NCI-H510A treated with DMSO at 0.1 percent for 48 hours (cell line): ENCODE data around the gene FAM13B.

ENCODE experiments used
- DNase-seq: peaks from one replicate; lab custom pipeline; 2025; lab: John Stamatoyannopoulos, UW

Gene FAM13B

DNA sequence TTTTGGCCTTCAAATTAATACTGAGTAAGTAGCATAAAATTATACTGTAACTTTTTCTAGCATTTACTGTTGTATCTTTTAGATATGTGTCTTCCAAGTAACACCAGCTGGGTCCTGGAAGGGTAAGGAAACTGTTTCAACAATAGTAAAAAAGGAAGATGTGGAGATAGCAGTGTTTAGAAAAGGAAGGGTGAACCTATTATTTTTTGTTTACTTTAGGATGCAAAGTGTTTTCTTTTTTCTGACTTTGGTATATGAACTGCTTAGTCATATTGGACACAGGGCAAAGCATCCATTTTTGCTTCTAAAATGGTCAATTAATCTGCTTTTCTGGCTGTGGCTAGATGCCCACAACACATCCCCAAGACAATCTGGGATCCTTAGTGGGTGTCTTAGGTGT lies 138.3 kb downstream of the FAM13B start:
- DNase-seq = no peak

DNA sequence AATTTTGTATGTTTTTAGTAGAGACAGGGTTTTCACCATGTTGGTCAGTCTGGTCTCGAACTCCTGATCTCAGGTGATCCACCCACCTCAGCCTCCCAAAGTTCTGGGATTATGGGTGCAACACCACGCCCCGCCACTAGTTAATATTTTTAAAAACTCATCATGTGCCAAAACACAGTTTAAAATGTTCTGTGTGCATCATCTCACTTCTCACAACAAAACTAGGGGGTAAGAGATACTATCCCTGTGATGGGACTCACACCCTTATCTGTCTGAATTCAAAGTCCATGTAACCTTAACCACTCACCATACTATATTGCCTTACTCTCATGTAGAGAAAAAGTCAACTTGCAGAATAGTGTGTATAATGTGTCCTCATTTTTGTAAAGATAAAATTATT lies 141.0 kb downstream of the FAM13B start:
- DNase-seq = no peak

DNA sequence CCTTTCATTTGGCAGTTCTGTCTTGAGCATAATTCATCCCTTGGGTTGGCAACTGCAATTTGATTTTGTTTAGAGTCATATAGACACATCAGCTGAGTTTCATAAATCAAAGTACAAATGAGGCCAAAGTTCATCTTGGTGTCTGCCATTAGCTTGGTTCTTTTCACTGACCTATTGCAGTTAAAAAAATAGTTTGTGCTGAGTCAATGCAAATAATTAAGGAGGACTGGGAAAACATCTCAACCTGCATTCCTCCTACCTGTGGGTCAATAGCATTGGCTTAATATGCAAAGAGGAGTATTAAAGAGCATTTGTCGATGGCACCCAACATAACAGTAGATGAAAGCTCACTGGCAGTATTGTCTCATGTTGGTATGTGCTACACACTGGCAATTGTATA lies 142.0 kb downstream of the FAM13B start:
- no peak for DNase-seq

DNA sequence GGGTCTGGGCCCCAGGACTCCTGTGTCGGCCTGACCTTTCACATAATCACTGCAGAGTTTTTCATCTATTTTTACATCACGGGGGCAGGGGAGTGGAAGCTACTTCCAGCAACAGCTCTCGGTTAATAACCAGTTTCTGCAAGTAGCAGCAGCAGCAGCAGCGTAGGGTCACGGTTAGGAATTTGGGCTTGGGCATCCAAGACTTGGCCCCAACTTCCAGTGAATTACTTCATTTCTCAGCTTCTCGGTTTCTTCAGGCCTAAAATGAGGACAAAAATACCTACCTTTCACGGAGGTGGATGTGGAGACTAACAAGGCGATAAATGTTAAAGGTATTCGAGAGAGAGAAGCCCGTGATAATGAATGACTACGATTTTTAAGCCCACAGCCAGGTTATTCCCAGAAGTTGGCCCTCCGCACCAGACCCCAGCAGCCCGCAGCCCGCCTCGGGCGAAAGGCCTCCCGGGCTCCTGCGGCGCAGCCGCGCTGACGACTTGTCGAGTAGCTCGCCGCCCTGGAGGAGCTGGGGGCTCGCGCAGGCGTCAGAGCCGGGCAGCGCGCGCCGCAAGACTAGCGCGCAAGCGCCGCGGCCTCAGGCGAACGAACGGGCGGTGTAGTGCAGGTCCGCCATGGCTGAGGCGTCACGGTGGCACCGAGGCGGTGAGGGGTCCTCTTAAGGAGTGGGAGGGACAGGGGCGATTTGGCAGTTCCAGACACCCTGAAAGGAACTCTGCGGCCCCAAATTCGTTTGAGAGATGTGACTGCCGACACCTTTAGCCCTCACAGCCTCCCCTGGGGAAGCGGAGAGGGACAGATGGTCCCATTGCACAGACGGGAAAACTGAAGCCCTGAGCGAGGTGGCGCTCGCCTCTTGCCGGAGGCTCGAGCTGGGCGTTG lies 143.8 kb downstream of the FAM13B start, which contains the start of gene PKD2L2:
PKD2L2 (plus strand) TSS at position 595 of the 897 bp plus-strand sequence; CDS start at position 630, 35 bp downstream.
- peak; percentile 22 for DNase-seq

DNA sequence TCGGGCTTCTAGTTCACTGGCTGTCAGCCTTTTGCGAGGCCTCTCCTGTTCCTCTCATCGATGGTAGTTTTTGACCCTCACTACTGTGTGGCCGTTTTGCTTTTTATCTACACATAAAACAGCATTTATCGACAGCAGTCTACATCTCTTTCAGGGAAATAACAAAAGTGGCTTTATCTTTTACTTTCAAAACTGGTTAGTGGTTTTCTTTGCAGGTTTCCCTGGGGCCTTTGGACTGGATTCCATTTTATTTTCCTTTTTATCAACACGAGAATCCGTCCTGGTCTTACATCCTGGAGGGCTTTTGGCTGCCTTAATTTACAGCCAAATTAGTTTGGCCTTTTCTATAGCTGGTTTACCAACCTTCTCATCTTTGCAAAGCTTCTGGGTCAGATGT lies 144.4 kb downstream of the FAM13B start:
- DNase-seq = no peak
